NCI-H2227 treated with DMSO at 0.1 percent for 48 hours (cell line): Measurements from ENCODE around the gene ANK3.

Experiments
- DNase-seq: peaks from one replicate; lab custom pipeline; 2025; lab: John Stamatoyannopoulos, UW

ANK3 gene

GRCh38 chr10:60377042-60377352, 12.7 kb downstream of the ANK3 start:
- no peak for DNase-seq

- DNase-seq: no peak
Measured at GRCh38 chr10:60376221-60377041, 13.2 kb downstream of the ANK3 start.

- no peak for DNase-seq
Measured at GRCh38 chr10:60375293-60376004, 14.2 kb downstream of the ANK3 start.

GRCh38 chr10:60374836-60375235, 14.8 kb downstream of the ANK3 start:
- DNase-seq: no peak

- DNase-seq: no peak
Measured at GRCh38 chr10:60372436-60372835, 17.2 kb downstream of the ANK3 start.

GRCh38 chr10:60369547-60369930, 20.1 kb downstream of the ANK3 start:
- no peak for DNase-seq

GRCh38 chr10:60368875-60369546, 20.7 kb downstream of the ANK3 start:
- DNase-seq: no peak

GRCh38 chr10:60367901-60368300, 21.8 kb downstream of the ANK3 start:
- no peak for DNase-seq

- no peak for DNase-seq
Measured at GRCh38 chr10:60367431-60367830, 22.2 kb downstream of the ANK3 start.

GRCh38 chr10:60367024-60367423, 22.7 kb downstream of the ANK3 start:
- peak; percentile 10 for DNase-seq

GRCh38 chr10:60363187-60363586, 26.5 kb downstream of the ANK3 start:
- no peak for DNase-seq

- DNase-seq: no peak
Measured at GRCh38 chr10:60362461-60362860, 27.2 kb downstream of the ANK3 start.

- no peak for DNase-seq
Measured at GRCh38 chr10:60359066-60359465, 30.6 kb downstream of the ANK3 start.

- DNase-seq: no peak
Measured at GRCh38 chr10:60358282-60358681, 31.4 kb downstream of the ANK3 start.

- peak; percentile 69 for DNase-seq
Measured at GRCh38 chr10:60353519-60354258, 36.0 kb downstream of the ANK3 start.

GRCh38 chr10:60352105-60352504, 37.6 kb downstream of the ANK3 start:
- DNase-seq: no peak

- DNase-seq: no peak
Measured at GRCh38 chr10:60351191-60351853, 38.4 kb downstream of the ANK3 start.

- no peak for DNase-seq
Measured at GRCh38 chr10:60350400-60350799, 39.3 kb downstream of the ANK3 start.

GRCh38 chr10:60349426-60349825, 40.2 kb downstream of the ANK3 start:
- no peak for DNase-seq

GRCh38 chr10:60348982-60349381, 40.7 kb downstream of the ANK3 start:
- DNase-seq: no peak

- no peak for DNase-seq
Measured at GRCh38 chr10:60347270-60347669, 42.4 kb downstream of the ANK3 start.

GRCh38 chr10:60346661-60347060, 43.0 kb downstream of the ANK3 start:
- DNase-seq: no peak
